PFSK-1 (cell line): ENCODE data around the gene SGO2.

Experiments
- FOXP2 ChIP-seq: optimal IDR thresholded peaks from 2 replicates; pipeline ENCODE3; 2011; ENCODE audit warnings: borderline replicate concordance, control low read depth, inconsistent platforms; ENCODE audit not compliant: insufficient read depth; ENCODE audit errors: extremely low read length, extremely low read depth
- POLR2AphosphoS5 ChIP-seq: IDR thresholded peaks from 2 replicates; pipeline ENCODE4 v1.6.1; 2012; ENCODE audit warnings: low read depth, mild to moderate bottlenecking, control low read depth, low read length, moderate library complexity
- SIN3A ChIP-seq: IDR thresholded peaks from 2 replicates; pipeline ENCODE4 v1.6.1; 2012; ENCODE audit warnings: mild to moderate bottlenecking, low read length, moderate library complexity, borderline replicate concordance; ENCODE audit not compliant: insufficient read depth
- TAF1 ChIP-seq: IDR thresholded peaks from 2 replicates; pipeline ENCODE4 v1.6.1; 2012; ENCODE audit warnings: low read length, control low read depth, borderline replicate concordance; ENCODE audit not compliant: insufficient read depth
- TF ChIP-seq, protein P1 (sequence below), 2 experiments: IDR thresholded peaks; 2 replicates each; pipeline versions ENCODE4 v1.6.1 to v1.8.0; 2011 to 2012; ENCODE audit warnings: low read depth in 2 of 2, low read length in 2 of 2, control low read depth in 1 of 2, inconsistent platforms in 1 of 2, mild to moderate bottlenecking in 1 of 2, moderate library complexity in 1 of 2; ENCODE audit not compliant: insufficient read depth in 1 of 2

The SGO2 gene

DNA sequence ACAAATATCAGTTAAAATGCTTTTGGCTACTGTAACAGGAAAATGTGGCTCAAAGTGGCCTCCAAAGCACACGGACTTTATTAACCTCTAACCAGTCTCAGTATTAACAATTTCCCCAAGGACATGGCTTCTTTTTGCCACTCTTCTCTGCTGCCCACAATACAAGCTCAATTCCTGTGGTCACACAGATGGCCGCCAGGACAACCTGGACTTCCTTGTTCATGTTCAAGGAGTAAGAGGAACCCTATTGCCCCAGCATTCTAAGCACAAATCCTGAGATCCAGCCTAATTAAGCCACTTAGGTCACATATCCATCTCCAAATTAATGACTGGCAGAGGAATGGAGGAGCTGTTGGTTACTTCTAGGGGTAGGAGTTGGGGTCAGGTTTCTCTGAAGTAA lies 98.0 kb downstream of the SGO2 start:
- TF ChIP-seq, protein P1, sequence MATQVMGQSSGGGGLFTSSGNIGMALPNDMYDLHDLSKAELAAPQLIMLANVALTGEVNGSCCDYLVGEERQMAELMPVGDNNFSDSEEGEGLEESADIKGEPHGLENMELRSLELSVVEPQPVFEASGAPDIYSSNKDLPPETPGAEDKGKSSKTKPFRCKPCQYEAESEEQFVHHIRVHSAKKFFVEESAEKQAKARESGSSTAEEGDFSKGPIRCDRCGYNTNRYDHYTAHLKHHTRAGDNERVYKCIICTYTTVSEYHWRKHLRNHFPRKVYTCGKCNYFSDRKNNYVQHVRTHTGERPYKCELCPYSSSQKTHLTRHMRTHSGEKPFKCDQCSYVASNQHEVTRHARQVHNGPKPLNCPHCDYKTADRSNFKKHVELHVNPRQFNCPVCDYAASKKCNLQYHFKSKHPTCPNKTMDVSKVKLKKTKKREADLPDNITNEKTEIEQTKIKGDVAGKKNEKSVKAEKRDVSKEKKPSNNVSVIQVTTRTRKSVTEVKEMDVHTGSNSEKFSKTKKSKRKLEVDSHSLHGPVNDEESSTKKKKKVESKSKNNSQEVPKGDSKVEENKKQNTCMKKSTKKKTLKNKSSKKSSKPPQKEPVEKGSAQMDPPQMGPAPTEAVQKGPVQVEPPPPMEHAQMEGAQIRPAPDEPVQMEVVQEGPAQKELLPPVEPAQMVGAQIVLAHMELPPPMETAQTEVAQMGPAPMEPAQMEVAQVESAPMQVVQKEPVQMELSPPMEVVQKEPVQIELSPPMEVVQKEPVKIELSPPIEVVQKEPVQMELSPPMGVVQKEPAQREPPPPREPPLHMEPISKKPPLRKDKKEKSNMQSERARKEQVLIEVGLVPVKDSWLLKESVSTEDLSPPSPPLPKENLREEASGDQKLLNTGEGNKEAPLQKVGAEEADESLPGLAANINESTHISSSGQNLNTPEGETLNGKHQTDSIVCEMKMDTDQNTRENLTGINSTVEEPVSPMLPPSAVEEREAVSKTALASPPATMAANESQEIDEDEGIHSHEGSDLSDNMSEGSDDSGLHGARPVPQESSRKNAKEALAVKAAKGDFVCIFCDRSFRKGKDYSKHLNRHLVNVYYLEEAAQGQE (IDR thresholded peaks at IDR 0.05; ENCODE audit: insufficient read depth in 1 of 2, low read depth in 2 of 2, low read length in 2 of 2) = no peak
- TF ChIP-seq TAF1 (no peak), POLR2AphosphoS5 (no peak), FOXP2 (no peak), SIN3A (no peak)

DNA sequence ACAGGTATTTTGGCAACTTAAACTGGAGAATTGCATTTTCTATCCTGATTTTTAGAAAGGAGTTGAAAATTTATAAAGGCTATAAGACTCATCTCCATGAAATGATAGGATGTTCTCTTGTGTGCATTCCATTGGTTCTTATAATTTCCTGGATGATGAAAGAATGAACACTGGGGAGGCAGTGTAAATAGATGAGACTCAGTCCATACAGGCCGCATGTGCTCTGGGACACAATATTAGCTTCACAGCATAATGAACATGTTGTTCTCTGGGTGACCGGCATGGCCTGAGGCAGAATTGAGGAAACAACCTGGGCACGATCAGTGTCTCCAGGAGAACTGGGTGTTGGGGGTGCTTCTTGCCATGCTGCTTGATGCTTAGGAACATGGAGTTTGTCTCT lies 98.7 kb downstream of the SGO2 start:
- TF ChIP-seq POLR2AphosphoS5 (no peak), FOXP2 (no peak), SIN3A (no peak), TAF1 (no peak)
- TF ChIP-seq, protein P1 (IDR thresholded peaks at IDR 0.05; ENCODE audit: insufficient read depth in 1 of 2, low read depth in 2 of 2, low read length in 2 of 2) = no peak

DNA sequence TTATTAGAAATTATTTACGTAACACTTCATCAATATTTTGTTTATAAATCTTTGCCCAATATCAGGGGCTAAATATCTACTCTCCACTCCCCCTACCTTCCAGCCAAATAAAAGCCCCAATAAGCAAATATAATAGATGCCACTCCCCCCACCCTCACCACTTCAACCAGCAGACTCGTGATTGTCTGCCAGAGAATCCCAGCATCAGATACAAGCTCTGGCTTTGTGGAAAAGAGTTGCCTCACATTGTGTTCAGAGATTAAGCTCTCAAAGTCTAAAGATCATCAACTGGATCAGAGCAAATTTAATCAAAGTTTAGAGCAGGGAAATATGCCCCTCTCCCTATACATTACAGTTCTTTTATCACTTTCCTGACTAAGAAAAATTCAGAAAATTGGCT lies 99.3 kb downstream of the SGO2 start:
- TF ChIP-seq, protein P1 (IDR thresholded peaks at IDR 0.05; ENCODE audit: insufficient read depth in 1 of 2, low read depth in 2 of 2, low read length in 2 of 2) = no peak
- TF ChIP-seq SIN3A = no peak
- no peak for TF ChIP-seq POLR2AphosphoS5
- TF ChIP-seq TAF1 = no peak
- no peak for TF ChIP-seq FOXP2

DNA sequence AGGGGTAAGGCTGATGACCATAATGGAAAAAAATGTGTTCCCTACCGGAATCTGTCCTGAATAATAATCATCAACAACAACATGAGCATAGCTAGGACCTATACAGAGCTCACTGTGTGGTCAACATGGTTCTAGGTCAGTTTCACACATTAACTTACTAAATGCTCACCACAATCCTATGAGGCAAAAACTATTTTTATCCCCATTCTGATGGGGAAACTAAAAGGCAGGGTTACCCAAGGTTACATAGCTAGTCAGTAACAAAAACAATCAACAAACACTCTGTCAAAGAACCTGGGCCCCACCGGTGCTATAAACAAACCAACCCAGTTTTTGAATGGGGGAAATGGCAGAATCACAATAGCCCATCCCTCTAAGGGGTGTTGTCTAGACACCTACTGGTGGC lies 100.0 kb downstream of the SGO2 start:
- TF ChIP-seq SIN3A (no peak), TAF1 (no peak), POLR2AphosphoS5 (no peak), FOXP2 (no peak)
- TF ChIP-seq, protein P1 (IDR thresholded peaks at IDR 0.05; ENCODE audit: insufficient read depth in 1 of 2, low read depth in 2 of 2, low read length in 2 of 2) = no peak
